Suprapubic skin (tissue), 3 donors: ENCODE data around the gene ATRIP.

Experiments
- CTCF ChIP-seq, 2 donors: fragments of 200-600 bp in 1 of 2; fragments of 450-650 bp in 1 of 2; sonication (generic) in 1 of 2; IDR thresholded peaks; one replicate each; pipeline ENCODE4 v1.5.1; 2016 to 2019; ENCODE audit warnings: antibody characterized with exemption in 2 of 2, mild to moderate bottlenecking in 1 of 2, moderate library complexity in 1 of 2
- POLR2A ChIP-seq, 2 donors: fragments of 450-650 bp; IDR thresholded peaks; one replicate each; pipeline ENCODE4 v1.6.1; 2017; ENCODE audit warnings: antibody characterized with exemption in 2 of 2, mild to moderate bottlenecking in 2 of 2, moderate library complexity in 2 of 2

GRCh38 chr3:48431224-48432029, 15.1 kb upstream of the ATRIP start:
- TF ChIP-seq CTCF (IDR thresholded peaks at IDR 0.05) = no peak
- TF ChIP-seq POLR2A (IDR thresholded peaks at IDR 0.05) = no peak
